GM21786 (cell line): ENCODE results near the gene GTF2A1.
"Not testable (repeated sequence)": the region's sequence is repeated elsewhere in the genome, so short reads cannot be mapped to it uniquely, and the experiment has no call there.

Source experiments
- ATAC-seq: cut with Tn5 transposase; IDR thresholded peaks from one replicate; pipeline ENCODE4 v1.9.1; 2021; ENCODE audit not compliant: unreplicated experiment

Gene GTF2A1

DNA sequence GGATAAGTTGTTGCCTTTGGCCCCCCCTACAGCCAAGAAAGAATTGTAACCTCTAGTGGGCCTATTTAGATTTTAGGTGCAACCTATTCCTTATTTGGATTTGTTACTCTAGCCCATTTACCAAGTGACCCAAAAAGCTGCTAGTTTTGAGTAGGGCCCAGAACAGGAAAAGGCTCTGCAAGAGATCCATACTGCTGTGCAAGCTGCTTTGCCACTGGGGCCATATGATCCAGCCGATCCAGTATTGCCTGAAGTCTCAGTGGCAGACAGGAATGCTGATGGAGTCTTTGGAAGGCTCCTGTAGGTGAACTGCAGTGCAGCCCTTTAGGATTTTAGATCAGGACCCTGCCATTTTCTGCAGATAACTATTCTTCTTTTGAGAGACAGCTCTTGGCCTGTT, 12.9 kb upstream of the GTF2A1 start:
- no peak for ATAC-seq

DNA sequence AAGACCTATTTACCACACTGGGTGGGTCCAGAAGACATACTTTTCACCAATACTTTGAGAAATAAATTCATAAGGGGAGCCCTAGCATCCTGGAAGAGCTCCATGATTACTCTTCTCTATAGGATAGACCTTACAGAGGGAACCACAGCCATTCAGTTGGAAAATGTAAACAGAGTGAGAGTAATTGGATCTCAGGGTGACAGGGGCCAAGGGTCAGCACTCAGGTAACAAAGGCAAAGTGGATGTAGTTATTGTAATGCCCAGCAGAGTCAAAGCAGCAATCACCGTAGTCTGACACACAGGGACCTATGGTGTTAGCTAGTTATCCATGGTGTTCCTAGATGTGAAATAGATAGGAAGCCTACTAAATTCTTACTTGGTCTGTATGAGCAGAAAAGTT, 10.8 kb upstream of the GTF2A1 start:
- no peak for ATAC-seq

DNA sequence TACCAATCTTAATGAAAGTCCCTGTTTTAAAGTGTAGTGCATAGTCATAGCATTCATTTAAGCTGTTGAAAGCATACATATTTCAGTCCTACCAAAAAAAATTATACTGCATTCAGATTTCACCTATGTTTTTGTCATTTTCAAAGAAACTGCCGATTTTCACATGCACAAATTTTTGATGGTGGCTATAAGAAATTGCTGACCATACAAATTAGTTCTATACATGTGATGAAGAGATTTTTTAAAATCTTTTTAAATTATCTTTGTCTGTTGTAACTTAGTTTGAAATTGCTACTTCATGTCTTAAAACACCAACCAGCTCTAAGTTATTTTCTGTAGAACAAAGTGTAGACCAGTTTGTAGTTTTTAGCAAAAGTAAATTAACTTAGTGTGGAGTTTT, 3.5 kb upstream of the GTF2A1 start:
- ATAC-seq, result no peak

DNA sequence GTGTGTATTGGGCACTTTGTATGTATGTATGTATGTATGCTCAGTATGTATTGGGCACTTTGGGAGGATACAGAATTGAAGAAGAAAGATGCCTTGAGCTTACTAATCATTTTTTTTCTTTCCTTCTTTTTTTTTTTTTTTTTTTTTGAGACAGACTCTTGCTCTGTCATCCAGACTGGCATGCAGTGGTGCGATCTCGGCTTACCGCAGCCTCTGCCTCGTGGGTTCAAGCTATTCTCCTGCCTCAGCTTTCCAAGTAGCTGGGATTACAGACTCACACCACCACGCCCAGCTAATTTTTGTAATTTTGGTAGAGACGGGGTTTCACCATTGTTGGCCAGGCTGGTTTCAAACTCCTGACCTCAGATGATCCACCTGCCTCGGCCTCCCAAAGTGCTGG, 3.0 kb upstream of the GTF2A1 start:
- not testable (repeated sequence) for ATAC-seq

DNA sequence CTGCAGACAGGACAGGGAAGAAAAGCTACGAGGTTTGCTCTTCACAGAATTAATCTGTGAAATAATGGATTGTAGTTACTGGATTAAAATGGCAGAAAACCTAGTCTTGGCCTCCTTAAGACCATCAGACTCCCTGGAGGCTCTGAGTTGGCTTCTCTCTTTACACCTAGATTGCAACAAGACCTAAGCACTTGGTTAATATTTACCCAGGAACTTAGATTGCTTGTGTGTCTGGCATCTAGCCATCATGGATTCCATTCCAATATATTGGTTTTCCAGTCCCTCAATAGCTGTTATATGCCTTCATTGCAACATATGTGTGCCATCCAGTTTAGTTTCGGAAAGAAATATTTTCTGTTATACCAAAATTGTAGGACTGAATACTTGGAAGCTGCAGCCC, 1.9 kb upstream of the GTF2A1 start:
- ATAC-seq, result no peak

DNA sequence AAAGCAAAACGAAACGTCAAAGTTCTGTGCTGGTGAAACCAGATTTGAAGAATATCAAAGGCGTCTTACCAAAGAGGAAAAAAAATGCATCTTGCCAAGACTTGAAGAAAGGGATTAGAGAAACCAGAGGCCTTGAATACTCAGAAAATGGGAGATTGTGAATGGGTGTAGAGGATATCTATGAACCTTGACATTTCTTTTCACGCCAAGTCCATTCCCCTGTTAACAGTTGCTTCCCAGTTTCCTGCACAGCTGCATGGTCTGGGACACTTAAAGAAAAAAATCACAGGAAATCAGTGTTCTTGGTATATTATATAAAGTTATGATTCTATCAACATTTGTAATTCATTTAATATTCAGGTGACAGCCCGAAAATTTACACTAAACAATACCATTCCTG, 1.4 kb upstream of the GTF2A1 start:
- ATAC-seq, result no peak

DNA sequence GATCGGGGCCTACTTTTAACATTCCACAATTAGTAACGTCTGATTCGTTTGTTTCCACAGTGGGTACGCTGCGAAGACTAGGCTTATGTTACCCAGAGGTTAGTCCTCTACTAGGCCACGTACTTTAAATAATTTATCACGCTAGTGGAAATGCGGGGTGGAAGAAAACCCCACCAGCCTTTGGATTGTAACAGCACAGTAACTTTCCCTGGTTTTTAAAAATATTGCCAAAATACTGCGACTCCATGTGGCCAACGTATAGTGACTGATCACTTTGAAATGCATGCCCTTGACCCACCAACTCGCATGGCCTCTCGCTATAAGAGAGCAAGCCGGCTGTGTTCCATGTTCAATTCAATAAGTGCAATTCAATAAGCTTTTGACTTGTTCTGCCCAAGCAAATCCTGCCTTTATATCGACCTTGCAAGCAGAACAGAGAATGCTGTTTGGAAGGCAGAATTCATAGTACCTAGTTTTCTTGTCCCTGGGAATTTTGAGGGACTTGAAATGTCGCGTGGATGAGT, 882 bp upstream of the GTF2A1 start:
- ATAC-seq, result no peak

DNA sequence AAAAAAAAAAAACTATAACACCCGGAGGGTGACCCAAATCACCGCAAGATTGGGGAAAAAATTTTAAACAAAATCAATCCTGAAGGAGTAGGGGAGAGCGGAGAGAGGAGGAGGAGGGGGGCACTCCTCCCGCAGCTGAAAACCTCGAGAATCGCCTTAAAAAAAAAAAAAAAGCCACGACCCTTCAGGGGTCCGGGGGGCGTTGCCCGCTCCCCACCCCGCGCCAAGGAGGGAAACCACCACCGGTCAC, 254 bp downstream of the GTF2A1 start:
- no peak for ATAC-seq

DNA sequence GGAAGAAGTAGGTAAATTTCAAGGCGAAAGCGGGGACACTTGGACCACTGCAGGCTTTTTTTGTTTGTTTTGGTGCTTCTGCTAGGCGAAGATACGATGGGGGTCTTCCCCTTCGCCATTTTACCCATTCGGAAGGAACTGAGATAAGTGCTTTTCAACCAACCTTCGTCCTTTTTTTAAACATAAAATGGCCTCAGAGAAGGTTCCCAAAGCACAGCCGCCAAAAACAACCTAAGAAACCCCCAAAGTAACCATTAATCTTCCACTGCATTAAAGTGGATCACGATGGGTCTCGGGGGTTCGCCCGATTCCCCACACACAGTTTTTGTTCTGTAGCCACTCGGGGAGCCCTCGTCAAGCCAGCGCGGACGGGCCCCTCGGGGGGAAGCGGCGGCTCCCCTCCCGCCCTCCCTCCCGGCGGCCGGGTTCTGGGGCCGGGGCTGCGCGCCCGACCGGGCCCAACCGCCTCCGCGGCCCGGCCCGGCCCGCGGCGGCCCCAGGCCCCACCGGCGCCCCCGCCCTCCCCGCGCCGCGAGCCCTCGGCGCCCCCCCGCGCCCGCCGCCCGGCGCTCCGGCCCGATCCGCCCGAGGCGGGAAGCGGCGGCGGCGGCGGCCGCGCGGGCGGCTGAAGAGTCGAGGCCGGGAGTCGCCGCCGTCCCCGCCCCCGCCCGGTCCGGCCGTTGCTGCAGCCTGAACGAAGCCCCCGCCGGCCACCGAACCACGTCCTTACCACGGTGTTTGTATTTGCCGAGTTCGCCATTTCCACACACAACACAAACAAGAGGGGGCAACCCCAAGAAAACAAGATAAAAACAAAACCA, 790 bp downstream of the GTF2A1 start:
- no peak for ATAC-seq

DNA sequence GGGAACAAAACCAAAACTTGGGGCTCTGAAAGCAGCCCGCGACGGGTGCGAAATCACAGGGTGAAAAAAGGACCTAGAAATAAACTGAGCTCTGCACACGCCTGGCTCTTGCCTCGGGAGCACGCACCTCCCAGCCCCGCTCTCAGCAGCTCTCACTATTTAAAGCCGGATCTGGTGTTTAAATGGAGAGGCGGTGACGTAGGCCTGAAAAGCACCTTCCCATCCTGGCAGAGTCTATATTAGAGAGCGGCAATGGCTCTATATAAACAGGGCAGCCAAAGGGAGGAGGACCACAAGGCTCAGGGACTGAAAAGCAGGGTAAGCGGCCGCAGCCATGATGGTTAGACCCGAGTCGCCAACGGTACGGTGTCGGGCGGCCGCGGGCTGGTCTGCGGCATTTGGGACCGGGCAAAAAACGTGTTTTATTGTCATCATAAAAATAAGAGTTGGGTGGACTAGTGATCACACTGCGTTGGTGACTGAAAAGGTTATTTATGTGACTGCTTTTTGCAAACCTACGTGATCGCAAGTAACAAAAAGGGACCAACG, 1.5 kb downstream of the GTF2A1 start:
- ATAC-seq, result peak; percentile 57

DNA sequence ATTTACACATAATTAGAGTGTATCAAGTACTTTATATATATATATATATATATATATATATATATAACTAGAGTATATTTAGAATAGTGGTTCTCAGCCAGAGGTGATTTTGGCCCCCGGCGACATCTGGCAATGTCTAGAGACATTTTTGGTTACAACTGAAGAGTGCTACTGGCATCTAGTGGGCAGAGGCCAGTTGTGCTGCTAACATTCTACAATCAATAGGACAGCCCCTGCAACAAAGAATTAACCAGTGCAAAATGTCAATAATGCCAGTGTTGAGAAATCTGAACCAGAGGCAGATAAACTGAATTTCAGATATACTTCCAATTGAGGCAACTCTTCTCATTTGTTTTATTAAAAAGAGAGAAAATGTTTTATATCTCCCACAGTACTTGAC, 8.9 kb downstream of the GTF2A1 start:
- ATAC-seq, result peak; percentile 82

DNA sequence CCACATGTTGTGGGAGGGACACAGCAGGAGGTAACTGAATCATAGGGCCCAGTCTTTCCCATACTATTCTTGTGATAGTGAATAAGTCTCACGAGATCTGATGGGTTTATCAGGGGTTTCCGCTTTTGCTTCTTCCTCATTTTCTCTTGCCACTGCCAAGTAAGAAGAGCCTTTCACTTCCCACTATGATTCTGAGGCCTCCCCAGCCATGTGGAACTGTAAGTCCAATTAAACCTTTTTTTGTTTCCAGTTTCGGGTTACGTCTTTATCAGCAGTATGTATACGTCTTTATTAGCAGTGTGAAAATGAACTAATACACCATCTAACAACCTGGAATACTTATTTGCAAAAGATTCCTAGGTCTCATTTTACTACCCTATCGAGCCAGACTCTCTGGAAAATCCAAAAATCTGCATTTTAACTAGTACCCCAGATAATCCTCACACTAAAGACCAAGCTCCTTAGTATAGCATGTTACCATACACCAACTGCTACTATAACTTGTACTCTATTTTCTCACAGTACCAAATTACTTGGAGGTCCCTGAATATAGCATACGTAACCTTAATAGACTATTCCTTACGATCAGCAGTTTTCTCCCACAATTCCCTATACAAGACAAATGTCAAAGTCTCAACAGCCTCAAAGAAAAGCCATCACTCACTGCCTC, 11.5 kb downstream of the GTF2A1 start:
- ATAC-seq, result peak; percentile 63

DNA sequence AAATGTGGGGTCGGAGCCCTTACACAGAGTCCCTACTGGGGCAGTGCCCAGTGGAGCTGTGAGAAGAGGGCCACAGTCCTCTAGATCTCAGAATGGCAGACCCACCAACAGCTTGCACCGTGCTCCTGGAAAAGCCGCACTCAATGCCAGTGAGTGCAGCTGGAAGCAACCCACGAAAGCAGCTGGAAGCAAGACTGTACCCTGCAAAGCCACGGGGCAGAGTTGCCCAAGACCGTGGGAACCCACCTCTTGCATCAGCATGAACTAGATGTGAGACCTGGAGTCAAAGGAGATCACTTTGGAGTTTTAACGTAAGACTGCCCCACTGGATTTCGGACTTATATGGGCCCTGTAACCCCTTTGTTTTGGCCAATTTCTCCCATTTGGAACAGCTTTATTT, 12.3 kb downstream of the GTF2A1 start:
- no peak for ATAC-seq

DNA sequence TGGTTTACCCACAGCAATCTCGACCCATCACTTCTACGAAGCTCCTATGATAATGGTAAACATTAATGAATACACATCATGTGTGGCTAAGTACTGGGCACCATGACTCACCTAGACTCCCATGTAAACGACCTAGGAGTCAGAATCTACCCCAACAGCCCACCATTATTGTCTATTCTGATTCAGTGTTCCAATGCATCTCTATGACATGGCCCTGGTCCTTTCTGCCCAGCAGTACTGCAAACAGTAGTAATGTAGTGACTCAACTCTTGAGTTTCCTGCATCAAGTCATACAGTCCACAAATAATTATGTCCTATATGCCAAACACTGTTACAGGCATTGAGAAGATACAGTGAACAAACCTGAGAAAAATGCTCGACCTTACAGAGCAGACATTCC, 14.6 kb downstream of the GTF2A1 start:
- ATAC-seq, result no peak

DNA sequence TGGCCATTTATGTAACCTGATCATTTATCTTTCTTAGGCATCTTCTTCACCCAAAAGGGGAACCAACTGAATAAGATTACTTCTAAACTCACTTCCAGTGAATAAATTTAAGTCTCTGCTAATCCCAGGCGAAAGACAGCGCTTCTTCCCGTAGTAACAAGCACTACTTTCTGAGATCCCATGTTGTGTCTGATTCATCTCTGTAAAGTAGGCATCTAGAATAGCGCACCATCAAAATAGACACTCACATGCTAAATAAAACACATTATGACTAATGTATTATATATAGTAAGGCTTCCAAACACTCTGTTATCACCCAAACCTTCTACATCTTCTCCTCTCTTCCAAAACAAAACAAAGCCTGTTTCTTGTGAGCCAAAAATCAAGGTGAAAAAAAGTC, 15.1 kb downstream of the GTF2A1 start:
- no peak for ATAC-seq

DNA sequence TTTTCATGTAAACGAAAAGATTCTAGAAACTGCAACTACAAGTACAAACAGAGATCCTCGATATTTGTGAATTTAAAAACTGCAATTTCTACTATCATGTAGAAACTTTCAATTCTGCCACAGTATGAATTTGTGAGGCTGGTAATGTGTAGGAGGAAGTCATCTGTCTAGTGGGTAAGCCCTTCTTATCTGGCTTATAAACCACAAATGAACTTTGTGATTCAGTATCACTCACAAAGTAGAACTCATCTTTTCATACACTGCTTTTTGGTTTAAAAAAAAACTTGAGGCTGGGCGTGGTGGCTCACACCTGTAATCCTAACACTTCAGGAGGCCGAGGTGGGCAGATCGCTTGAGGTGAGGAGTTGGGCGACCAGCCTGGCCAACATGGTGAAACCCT, 20.7 kb downstream of the GTF2A1 start:
- ATAC-seq, result no peak

DNA sequence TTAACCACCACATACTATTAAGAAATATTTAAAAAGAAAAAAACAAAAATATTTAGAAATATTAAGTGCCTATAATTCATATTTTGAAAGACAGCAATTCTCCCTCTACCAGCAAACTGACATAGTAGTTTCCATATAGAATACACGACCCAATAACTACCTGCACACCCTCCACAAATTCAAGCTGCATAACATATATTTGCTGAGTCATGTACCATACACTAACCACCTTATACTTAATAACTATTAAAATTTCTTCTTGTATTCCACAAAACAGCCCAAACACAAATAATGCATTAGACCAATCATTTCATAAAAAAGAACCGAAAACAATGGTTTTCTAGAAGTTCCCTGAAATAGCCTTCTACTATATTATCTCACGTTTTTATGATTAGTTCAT, 21.7 kb downstream of the GTF2A1 start:
- no peak for ATAC-seq

DNA sequence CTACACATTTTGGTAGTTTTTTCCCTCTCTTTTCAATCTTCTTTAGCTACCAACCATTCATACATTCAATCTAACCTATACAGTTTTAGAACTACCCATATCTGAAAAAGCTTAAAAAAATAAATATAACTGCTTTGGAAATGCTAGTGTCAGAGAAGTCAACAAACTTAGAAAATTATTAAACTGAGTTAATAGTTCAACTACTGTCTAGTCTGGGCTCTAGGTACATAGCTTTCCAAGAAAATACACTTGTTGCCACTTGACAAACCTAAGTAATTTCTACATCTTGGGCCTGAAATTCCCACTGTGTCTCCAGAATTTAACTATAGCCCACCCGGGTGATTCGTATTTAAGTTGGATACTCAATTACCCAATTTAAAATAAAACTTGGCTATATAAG, 22.1 kb downstream of the GTF2A1 start:
- ATAC-seq, result no peak

DNA sequence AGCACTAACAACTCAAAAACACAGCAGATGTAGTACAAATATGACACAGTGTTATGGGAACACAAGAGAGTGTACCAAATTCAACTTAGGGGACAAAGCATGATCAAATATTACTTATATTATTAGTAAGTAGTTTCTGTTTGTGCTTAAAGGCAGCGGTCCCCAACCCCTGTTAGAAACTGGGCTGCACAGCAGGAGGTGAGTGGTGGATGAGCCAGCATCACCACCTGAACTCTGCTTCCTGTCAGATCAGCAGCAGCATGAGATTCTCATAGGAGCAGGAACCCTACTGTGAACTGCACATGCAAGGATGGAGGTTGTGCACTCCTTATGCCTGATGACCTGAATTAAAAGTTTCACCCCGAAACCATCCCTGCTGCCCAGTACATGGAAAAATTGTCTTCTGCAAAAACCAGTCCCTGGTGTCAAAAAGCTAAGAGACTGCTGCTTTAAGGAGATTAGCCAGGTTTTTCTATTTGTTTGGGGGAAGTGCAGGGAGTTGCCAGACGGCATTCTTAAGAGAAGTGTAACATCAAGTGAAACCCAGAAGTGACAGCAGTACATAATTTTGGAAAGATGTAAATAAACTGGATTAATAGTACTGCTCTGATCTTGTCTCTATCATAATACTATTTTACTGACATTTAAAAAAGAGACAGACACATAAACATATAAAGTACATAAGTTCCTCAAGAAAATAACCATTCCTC, 26.7 kb downstream of the GTF2A1 start:
- peak; percentile 72 for ATAC-seq

DNA sequence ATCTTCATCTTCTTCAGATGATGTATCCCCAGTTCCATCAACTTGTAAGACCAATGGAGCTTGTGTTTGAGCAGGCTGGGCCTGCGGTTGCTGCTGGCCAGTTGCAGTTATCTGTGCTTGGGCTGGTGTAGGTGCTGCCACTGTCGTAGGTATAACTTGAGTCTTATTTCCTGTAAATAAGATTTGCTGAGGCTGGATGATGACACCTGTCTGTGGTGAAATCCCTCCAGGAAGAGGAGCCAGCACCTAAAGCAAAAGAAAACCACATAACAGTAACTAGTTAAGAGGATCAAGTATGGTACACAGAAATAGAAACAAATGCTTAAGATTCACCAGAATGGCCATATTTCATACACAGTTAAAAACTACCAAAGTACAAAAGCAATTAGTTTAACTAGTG, 28.2 kb downstream of the GTF2A1 start:
- ATAC-seq, result no peak

DNA sequence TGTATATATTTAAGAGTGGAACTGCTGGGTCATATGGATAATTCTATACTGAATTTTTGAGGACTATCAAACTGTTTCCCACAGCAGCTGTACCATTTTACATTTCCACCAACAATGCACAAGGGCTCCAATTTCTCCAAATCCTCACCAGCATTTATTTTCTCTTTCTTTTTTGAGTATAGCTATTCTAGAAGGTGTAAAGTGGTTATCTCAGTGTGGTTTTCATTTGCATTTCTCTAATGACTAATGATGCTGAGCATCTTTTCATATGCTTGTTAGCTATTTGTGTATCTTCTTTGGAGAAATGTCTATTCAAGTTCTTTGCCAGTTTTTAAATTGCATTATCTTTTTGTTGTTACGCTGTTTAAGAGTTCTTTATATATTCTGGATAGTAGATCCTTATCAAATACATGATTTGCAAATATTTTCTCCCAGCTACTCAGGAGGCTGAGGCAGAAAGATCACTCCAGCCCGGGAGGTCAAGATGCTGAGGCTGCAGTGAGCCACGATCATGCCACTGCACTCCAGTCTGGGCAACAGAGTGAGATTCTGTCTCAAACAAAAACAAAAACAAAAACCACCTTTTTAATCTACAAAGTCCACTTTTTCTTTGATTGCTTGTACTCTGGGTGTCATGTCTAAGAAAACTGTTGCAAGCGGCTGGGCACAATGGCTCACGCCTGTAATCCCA, 32.8 kb downstream of the GTF2A1 start:
- peak; percentile 89 for ATAC-seq
